ENCODE data around the gene METTL16. TPM values are rescaled to one million over a fixed set of nuclear protein-coding genes. Genes with fewer than 3 reads are reported as not detected.

METTL16 gene
- total RNA-seq, 2 donors from 2014 or later, result 16.3 to 23.1 TPM

DNA sequence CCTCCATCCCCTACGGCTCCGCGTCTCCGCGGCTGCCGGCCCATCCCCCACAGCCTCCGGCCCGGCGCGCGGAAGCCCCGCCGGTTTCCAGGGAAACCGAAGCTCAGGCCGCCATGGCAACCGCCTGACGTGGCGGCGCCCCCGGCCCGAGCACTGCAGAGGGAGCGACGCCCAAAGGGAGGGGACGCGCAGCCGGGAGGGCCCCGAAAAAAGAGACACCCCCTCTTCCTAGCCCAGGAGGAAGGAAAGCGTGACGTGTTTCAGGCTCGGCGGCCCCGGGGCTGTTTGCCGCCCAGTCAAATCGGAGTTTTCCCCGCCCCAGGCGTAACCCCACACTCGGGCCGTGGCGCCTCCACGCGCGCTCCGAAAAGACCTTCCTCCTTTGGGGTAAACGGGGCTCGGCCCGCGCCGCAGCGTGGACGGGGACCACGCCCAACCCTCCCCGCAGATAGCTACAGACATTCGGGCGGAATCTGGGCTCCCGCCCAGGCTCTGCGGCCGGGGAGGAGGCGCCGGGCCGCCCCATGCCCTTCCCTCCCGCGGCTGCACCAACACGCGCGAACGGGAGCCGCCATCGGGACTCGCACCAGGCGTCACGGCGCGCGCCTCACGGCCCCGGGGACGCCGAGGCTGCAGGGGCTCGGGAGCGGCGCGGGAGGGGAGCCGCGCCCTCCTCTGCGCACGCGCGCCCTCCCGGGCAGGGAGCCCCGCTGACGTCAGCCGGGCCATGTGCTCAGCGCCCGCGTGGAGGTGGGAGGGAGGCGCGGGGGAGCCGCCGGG, 118.3 kb downstream of the METTL16 start:
- TF ChIP-seq, protein P1, sequence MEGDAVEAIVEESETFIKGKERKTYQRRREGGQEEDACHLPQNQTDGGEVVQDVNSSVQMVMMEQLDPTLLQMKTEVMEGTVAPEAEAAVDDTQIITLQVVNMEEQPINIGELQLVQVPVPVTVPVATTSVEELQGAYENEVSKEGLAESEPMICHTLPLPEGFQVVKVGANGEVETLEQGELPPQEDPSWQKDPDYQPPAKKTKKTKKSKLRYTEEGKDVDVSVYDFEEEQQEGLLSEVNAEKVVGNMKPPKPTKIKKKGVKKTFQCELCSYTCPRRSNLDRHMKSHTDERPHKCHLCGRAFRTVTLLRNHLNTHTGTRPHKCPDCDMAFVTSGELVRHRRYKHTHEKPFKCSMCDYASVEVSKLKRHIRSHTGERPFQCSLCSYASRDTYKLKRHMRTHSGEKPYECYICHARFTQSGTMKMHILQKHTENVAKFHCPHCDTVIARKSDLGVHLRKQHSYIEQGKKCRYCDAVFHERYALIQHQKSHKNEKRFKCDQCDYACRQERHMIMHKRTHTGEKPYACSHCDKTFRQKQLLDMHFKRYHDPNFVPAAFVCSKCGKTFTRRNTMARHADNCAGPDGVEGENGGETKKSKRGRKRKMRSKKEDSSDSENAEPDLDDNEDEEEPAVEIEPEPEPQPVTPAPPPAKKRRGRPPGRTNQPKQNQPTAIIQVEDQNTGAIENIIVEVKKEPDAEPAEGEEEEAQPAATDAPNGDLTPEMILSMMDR (IDR thresholded peaks at IDR 0.05), result no peak
- DNase-seq, result peak; percentile 90
- H3K9ac ChIP-seq (ENCODE audit: low read depth in 2 of 2, low read length in 2 of 2), result peak overlapping the region; percentile 85 to 99
- H3K27me3 ChIP-seq, result no peaks in the 10 kb centered on the region
- peaks cover 45% of the 10 kb centered on the region for H3K4me1 ChIP-seq
- H3K36me3 ChIP-seq, result no peaks in the 10 kb centered on the region
- H3K9me3 ChIP-seq, result no peaks in the 10 kb centered on the region
- intact Hi-C loops (cut with DNase I), result no loop called here
- peak overlapping the region; percentile 82 for H3K4me3 ChIP-seq
- H3K27ac ChIP-seq, result peak overlapping the region; percentile 99

DNA sequence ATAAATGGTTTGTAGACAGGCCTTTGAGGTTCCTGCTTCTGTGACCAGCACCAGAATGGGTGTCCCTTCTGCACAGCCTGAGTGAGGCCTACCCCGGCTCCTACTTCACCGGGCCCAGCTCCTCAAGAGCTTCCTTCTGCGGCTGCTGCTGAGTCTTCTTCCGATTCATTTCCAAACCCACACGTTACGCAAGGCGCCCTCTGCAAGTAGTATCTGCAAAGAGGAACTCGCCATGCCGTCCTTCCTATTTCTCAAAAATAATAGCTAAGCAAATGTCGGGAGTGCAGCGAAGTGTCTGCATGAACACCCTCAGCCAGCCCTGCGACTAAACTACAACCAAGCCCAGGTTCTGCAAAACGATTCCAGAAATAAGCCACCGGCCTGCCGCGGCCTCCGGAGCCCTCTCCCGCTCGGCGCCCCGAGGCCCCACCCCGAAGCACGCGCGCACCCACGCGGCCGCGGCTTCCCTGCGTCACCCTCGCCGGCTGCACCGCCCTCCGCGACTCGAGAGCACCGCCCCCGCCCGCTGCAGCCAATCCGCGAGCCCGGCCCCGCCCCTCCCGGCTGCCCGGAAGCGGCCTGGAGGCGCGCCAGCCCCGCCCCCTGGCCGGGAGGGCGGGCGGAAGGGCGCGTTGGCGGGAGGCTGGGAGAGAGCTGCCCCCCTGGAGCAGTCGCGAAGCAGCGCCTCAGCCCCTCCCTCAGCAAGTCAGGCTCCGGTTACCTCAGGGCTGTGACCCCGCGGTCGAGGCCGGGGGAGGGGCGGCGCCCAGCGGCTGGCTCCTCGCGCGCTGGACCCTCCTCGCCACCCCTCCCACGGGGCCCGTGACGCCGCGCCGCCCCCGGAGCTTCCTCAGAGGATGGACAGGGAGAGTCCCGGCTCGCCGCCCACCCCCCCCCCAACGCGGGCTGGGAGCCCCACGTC, 119.2 kb downstream of the METTL16 start:
- intact Hi-C loops (cut with DNase I), result no loop called here
- H3K36me3 ChIP-seq, result no peaks in the 10 kb centered on the region

DNA sequence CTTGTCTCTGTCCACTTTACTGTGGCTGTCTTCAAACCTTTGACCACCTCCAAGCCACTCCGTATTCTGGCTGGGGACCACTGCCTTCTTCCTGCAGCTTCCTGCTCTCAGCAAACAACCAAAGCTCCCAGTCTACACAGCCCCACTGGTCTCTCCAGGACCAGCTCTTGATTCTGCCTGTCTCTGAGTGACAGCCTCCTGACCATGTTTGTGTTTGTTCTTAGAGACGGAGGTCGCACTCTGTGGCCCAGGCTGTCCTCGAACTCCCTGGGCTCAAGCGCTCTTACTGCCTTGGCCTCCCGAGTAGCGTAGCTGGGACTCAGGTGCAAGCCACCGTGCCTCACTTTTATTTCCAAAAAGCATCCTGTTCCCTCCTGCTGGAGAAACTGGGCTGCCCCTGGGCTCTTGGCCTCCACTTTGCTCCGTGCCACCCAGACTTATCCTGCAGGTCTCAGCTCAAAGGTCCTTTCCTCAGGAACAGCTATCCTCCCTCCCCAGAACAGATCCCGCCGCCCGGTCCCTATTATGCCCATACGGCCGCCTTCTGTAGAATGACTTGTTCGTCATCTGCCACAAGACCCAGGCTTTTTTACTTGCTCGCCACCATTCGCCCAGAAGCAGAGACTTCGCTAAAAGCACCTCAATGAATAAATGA, 120.0 kb downstream of the METTL16 start:
- no peak for DNase-seq
- TF ChIP-seq, protein P1 (IDR thresholded peaks at IDR 0.05), result no peak
- no peak overlapping the region for H3K4me3 ChIP-seq
- H3K27ac ChIP-seq, result peak overlapping the region; percentile 99
- peak overlapping the region; percentile 54 to 81 for H3K9ac ChIP-seq (ENCODE audit: low read depth in 2 of 2, low read length in 2 of 2)
- peaks cover 31% of the 10 kb centered on the region for H3K4me1 ChIP-seq
- H3K9me3 ChIP-seq, result no peaks in the 10 kb centered on the region
- intact Hi-C loops (cut with DNase I), result no loop called here
- H3K36me3 ChIP-seq, result peaks cover 6% of the 10 kb centered on the region
- H3K27me3 ChIP-seq, result no peaks in the 10 kb centered on the region

More for the DNA sequence above, 119.2 kb downstream of the METTL16 start:
- H3K4me1 ChIP-seq, result peaks cover 37% of the 10 kb centered on the region
- no peaks in the 10 kb centered on the region for H3K27me3 ChIP-seq
- H3K4me3 ChIP-seq, result peak overlapping the region; percentile 82
- TF ChIP-seq, protein P1 (IDR thresholded peaks at IDR 0.05), result no peak
- no peaks in the 10 kb centered on the region for H3K9me3 ChIP-seq
- peak; percentile 95 for DNase-seq
- H3K9ac ChIP-seq (ENCODE audit: low read depth in 2 of 2, low read length in 2 of 2), result peak overlapping the region; percentile 85 to 99
- H3K27ac ChIP-seq, result peak overlapping the region; percentile 99

DNA sequence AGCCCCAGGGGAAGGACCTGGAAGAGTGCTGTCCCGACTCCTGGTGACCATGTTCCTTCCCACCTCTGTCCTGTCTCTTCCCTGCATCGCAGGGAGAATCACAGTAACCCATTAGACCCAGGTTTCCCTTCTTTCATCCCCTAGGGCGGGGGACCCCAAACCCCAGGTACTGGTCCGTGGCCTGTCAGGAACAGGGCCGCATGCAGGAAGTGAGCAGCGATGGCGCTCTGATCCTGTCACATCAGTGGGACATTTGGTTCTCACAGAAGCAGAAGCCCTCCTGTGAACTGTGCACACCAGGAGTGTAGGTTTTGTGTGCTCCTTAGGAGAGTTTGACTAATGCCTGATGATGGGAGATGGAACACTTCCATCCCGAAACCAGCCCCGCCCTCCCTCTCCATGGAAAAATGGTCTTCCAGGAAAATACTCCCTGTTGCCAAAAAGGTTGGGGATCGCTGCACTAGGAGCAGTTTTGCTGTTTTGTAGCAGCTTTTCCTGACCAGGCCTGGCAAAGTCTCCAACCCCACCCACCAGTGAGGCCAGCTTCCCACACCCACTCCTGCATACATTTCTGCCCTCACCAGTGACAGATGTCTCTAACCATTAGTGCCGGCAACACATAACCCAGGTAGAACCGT, 121.4 kb downstream of the METTL16 start:
- H3K27me3 ChIP-seq, result no peaks in the 10 kb centered on the region
- TF ChIP-seq, protein P1 (IDR thresholded peaks at IDR 0.05), result no peak
- H3K4me1 ChIP-seq, result peaks cover 19% of the 10 kb centered on the region
- peaks cover 8% of the 10 kb centered on the region for H3K36me3 ChIP-seq
- no peak overlapping the region for H3K4me3 ChIP-seq
- DNase-seq, result no peak
- intact Hi-C loops (cut with DNase I), result no loop called here
- peak overlapping the region in 1 of 2 donors; percentile 45 for H3K9ac ChIP-seq (ENCODE audit: low read depth in 2 of 2, low read length in 2 of 2)
- H3K9me3 ChIP-seq, result no peaks in the 10 kb centered on the region
- no peak overlapping the region for H3K27ac ChIP-seq

DNA sequence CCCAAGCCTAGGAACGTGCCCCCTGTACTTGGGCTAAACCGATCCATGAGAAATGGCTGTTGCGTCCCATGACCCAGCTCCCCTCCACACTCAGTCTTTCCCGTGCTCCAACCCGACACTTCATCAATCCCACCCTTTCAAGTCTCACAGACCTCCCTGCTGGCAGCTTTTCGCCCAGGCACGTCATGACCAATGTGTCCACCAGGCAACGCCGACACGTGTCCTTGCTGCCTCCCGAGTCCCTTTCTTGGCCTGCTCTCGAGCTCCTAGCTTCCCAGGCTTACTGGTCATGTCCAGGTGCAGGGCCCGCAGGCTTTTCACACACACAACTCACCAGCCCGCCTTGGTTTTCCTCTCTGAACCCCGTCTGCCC, 123.0 kb downstream of the METTL16 start:
- Histone ChIP-seq H3K9me3 (no peaks in the 10 kb centered on the region), H3K9ac (ENCODE audit: low read depth in 2 of 2, low read length in 2 of 2) (no peak overlapping the region), H3K4me1 (peaks cover 13% of the 10 kb centered on the region), H3K4me3 (no peak overlapping the region), H3K27ac (no peak overlapping the region), H3K36me3 (peaks cover 8% of the 10 kb centered on the region), H3K27me3 (no peaks in the 10 kb centered on the region)
- intact Hi-C loops (cut with DNase I), result no loop called here
- TF ChIP-seq, protein P1 (IDR thresholded peaks at IDR 0.05), result no peak
- no peak for DNase-seq
